ENCODE measurements around the gene SGSM1.
A peak's percentile ranks its signal among the peaks of the same experiment; 100 is the strongest.

Gene SGSM1

DNA sequence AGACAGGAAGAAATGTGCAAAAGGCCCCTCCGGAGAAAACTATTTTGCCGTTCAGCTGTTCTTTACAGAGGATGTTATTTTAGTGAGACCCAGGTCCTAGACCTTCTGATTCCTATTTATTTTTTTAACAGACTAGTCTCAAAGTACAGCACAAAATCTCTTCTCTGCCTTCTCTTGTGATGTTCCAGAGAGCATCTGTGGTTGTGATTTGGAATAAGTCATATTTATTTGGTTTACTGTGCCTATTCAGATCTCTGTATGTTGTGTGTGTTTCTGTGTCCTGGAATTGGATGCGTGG lies 120.4 kb downstream of the SGSM1 start:
- Histone ChIP-seq H3K4me3 (ENCODE audit: low read depth, low read length) (no peak overlapping the region), H3K9me3 (ENCODE audit: insufficient read depth, low read depth, low read length) (peaks cover 2% of the 10 kb centered on the region), H3K14ac (ENCODE audit: low read length) (no peak overlapping the region), H2BK5ac (ENCODE audit: low read depth, low read length, poor library complexity) (no peak overlapping the region), H3K36me3 (ENCODE audit: control insufficient read depth in 1 of 2, insufficient read depth in 2 of 2, low read length in 2 of 2) (no peaks in the 10 kb centered on the region), H3K27ac (ENCODE audit: low read depth, low read length) (no peak overlapping the region), H3K79me2 (ENCODE audit: control insufficient read depth, insufficient read depth, low read length, poor library complexity) (no peaks in the 10 kb centered on the region), H3K4me2 (ENCODE audit: low read length) (no peak overlapping the region), H3K9ac (ENCODE audit: low read length) (no peak overlapping the region), H2BK120ac (ENCODE audit: insufficient read depth, low read length, poor library complexity) (no peak overlapping the region), H3K79me1 (ENCODE audit: low read length) (no peaks in the 10 kb centered on the region), H3K23ac (ENCODE audit: low read length) (no peak overlapping the region), H2AFZ (ENCODE audit: insufficient read depth, low read length, poor library complexity) (no peak overlapping the region), H2AK5ac (ENCODE audit: low read length) (no peak overlapping the region), H3K27me3 (ENCODE audit: insufficient read depth, low read length) (no peaks in the 10 kb centered on the region), H4K12ac (ENCODE audit: low read depth, low read length) (no peak overlapping the region), H3K4ac (ENCODE audit: low read depth, low read length) (no peak overlapping the region), H4K8ac (ENCODE audit: low read depth, low read length) (no peak overlapping the region), H3K18ac (ENCODE audit: low read length) (no peak overlapping the region), H2BK12ac (ENCODE audit: low read length) (no peak overlapping the region), H4K91ac (ENCODE audit: low read depth, low read length) (no peak overlapping the region), H3K4me1 (ENCODE audit: control insufficient read depth in 1 of 2, insufficient read depth in 2 of 2, low read length in 2 of 2) (peaks cover 2 to 4% of the 10 kb centered on the region in 2 experiments)
- no CpG with 5 or more reads among the region's 3 CpGs for WGBS (ENCODE audit: extremely low coverage, insufficient coverage, insufficient read length)
- no peak for DNase-seq

- Histone ChIP-seq H3K14ac (ENCODE audit: low read length) (no peak overlapping the region), H3K27me3 (ENCODE audit: insufficient read depth, low read length) (no peaks in the 10 kb centered on the region), H2AFZ (ENCODE audit: insufficient read depth, low read length, poor library complexity) (no peak overlapping the region), H3K18ac (ENCODE audit: low read length) (no peak overlapping the region), H4K8ac (ENCODE audit: low read depth, low read length) (no peak overlapping the region), H3K27ac (ENCODE audit: low read depth, low read length) (no peak overlapping the region), H2BK12ac (ENCODE audit: low read length) (no peak overlapping the region), H3K4ac (ENCODE audit: low read depth, low read length) (no peak overlapping the region), H3K79me1 (ENCODE audit: low read length) (no peaks in the 10 kb centered on the region), H3K79me2 (ENCODE audit: control insufficient read depth, insufficient read depth, low read length, poor library complexity) (no peaks in the 10 kb centered on the region), H3K23ac (ENCODE audit: low read length) (no peak overlapping the region), H3K9me3 (ENCODE audit: insufficient read depth, low read depth, low read length) (peaks cover 2% of the 10 kb centered on the region), H3K9ac (ENCODE audit: low read length) (no peak overlapping the region), H3K4me2 (ENCODE audit: low read length) (no peak overlapping the region), H3K4me1 (ENCODE audit: control insufficient read depth in 1 of 2, insufficient read depth in 2 of 2, low read length in 2 of 2) (peaks cover 2 to 4% of the 10 kb centered on the region in 2 experiments), H2BK120ac (ENCODE audit: insufficient read depth, low read length, poor library complexity) (no peak overlapping the region), H2AK5ac (ENCODE audit: low read length) (no peak overlapping the region), H4K12ac (ENCODE audit: low read depth, low read length) (no peak overlapping the region), H4K91ac (ENCODE audit: low read depth, low read length) (no peak overlapping the region), H3K36me3 (ENCODE audit: control insufficient read depth in 1 of 2, insufficient read depth in 2 of 2, low read length in 2 of 2) (no peaks in the 10 kb centered on the region), H2BK5ac (ENCODE audit: low read depth, low read length, poor library complexity) (no peak overlapping the region), H3K4me3 (ENCODE audit: low read depth, low read length) (no peak overlapping the region)
- no CpG with 5 or more reads among the region's 1 CpG for WGBS (ENCODE audit: extremely low coverage, insufficient coverage, insufficient read length)
- peak in 1 of 2 donors; percentile 13 for DNase-seq
Observed at GRCh38 chr22:24926849-24927579, 121.0 kb downstream of the SGSM1 start.

GRCh38 chr22:24928322-24928721 lies 122.3 kb downstream of the SGSM1 start:
- H2BK120ac ChIP-seq (ENCODE audit: insufficient read depth, low read length, poor library complexity): no peak overlapping the region
- H4K91ac ChIP-seq (ENCODE audit: low read depth, low read length): no peak overlapping the region
- no peaks in the 10 kb centered on the region for H3K27me3 ChIP-seq (ENCODE audit: insufficient read depth, low read length)
- no peak overlapping the region for H3K9ac ChIP-seq (ENCODE audit: low read length)
- no peaks in the 10 kb centered on the region for H3K79me2 ChIP-seq (ENCODE audit: control insufficient read depth, insufficient read depth, low read length, poor library complexity)
- H3K4me2 ChIP-seq (ENCODE audit: low read length): no peak overlapping the region
- no peak overlapping the region for H3K18ac ChIP-seq (ENCODE audit: low read length)
- no peak overlapping the region for H4K12ac ChIP-seq (ENCODE audit: low read depth, low read length)
- no peak overlapping the region for H2AK5ac ChIP-seq (ENCODE audit: low read length)
- H4K8ac ChIP-seq (ENCODE audit: low read depth, low read length): no peak overlapping the region
- no CpG with 5 or more reads among the region's 7 CpGs for WGBS (ENCODE audit: extremely low coverage, insufficient coverage, insufficient read length)
- H3K9me3 ChIP-seq (ENCODE audit: insufficient read depth, low read depth, low read length): peaks cover 2% of the 10 kb centered on the region
- no peak overlapping the region for H3K23ac ChIP-seq (ENCODE audit: low read length)
- no peak overlapping the region for H3K27ac ChIP-seq (ENCODE audit: low read depth, low read length)
- no peak overlapping the region for H2BK5ac ChIP-seq (ENCODE audit: low read depth, low read length, poor library complexity)
- no peak overlapping the region for H3K4me3 ChIP-seq (ENCODE audit: low read depth, low read length)
- DNase-seq: no peak
- no peak overlapping the region for H2BK12ac ChIP-seq (ENCODE audit: low read length)
- peaks cover 2 to 4% of the 10 kb centered on the region in 2 experiments for H3K4me1 ChIP-seq (ENCODE audit: control insufficient read depth in 1 of 2, insufficient read depth in 2 of 2, low read length in 2 of 2)
- no peak overlapping the region for H3K4ac ChIP-seq (ENCODE audit: low read depth, low read length)
- no peaks in the 10 kb centered on the region for H3K79me1 ChIP-seq (ENCODE audit: low read length)
- no peak overlapping the region for H3K14ac ChIP-seq (ENCODE audit: low read length)
- no peaks in the 10 kb centered on the region for H3K36me3 ChIP-seq (ENCODE audit: control insufficient read depth in 1 of 2, insufficient read depth in 2 of 2, low read length in 2 of 2)
- H2AFZ ChIP-seq (ENCODE audit: insufficient read depth, low read length, poor library complexity): no peak overlapping the region

DNA sequence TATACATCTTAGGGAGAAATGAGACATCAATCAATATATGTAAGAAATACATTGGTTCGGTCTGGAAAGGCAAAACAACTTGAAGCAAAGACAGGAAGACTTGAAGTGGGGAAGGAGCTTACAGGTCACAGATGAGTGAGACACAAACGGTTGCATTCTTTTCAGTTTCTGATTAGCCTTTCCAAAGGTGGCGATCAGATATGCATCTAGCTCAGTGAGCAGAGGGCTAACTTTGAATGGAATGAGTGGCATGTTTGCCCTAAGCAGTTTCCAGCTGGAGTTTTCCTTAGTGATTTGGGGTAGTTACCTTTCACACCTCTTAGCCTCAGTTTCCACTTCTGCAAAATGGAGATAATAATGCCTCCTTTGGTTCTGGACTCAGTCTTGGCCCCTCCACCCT lies 124.7 kb downstream of the SGSM1 start:
- Histone ChIP-seq H4K12ac (ENCODE audit: low read depth, low read length) (no peak overlapping the region), H4K8ac (ENCODE audit: low read depth, low read length) (no peak overlapping the region), H3K4me3 (ENCODE audit: low read depth, low read length) (no peak overlapping the region), H2AK5ac (ENCODE audit: low read length) (no peak overlapping the region), H3K79me1 (ENCODE audit: low read length) (no peaks in the 10 kb centered on the region), H2BK12ac (ENCODE audit: low read length) (no peak overlapping the region), H3K4me1 (ENCODE audit: control insufficient read depth in 1 of 2, insufficient read depth in 2 of 2, low read length in 2 of 2) (peaks cover 2 to 4% of the 10 kb centered on the region in 2 experiments), H3K4ac (ENCODE audit: low read depth, low read length) (no peak overlapping the region), H3K27me3 (ENCODE audit: insufficient read depth, low read length) (peaks cover 4% of the 10 kb centered on the region), H3K9me3 (ENCODE audit: insufficient read depth, low read depth, low read length) (peaks cover 2% of the 10 kb centered on the region), H3K18ac (ENCODE audit: low read length) (no peak overlapping the region), H2BK5ac (ENCODE audit: low read depth, low read length, poor library complexity) (no peak overlapping the region), H3K14ac (ENCODE audit: low read length) (no peak overlapping the region), H4K91ac (ENCODE audit: low read depth, low read length) (no peak overlapping the region), H2BK120ac (ENCODE audit: insufficient read depth, low read length, poor library complexity) (no peak overlapping the region), H3K23ac (ENCODE audit: low read length) (no peak overlapping the region), H3K4me2 (ENCODE audit: low read length) (no peak overlapping the region), H3K9ac (ENCODE audit: low read length) (no peak overlapping the region), H3K27ac (ENCODE audit: low read depth, low read length) (no peak overlapping the region), H2AFZ (ENCODE audit: insufficient read depth, low read length, poor library complexity) (no peak overlapping the region), H3K36me3 (ENCODE audit: control insufficient read depth in 1 of 2, insufficient read depth in 2 of 2, low read length in 2 of 2) (no peaks in the 10 kb centered on the region), H3K79me2 (ENCODE audit: control insufficient read depth, insufficient read depth, low read length, poor library complexity) (no peaks in the 10 kb centered on the region)
- WGBS (ENCODE audit: extremely low coverage, insufficient coverage, insufficient read length): no CpG with 5 or more reads among the region's 3 CpGs
- peak; percentile 30 to 78 for DNase-seq

Data from trophoblast cell (in vitro differentiated cells and primary cell).